Stimulated activated naive CD4-positive, alpha-beta T cell (primary cell): Measurements from ENCODE around the gene DLG4.

ENCODE experiments used
- DNase-seq, 6 experiments: peaks; one replicate each; lab custom pipeline; 2025; lab: John Stamatoyannopoulos, UW

The DLG4 gene

DNA sequence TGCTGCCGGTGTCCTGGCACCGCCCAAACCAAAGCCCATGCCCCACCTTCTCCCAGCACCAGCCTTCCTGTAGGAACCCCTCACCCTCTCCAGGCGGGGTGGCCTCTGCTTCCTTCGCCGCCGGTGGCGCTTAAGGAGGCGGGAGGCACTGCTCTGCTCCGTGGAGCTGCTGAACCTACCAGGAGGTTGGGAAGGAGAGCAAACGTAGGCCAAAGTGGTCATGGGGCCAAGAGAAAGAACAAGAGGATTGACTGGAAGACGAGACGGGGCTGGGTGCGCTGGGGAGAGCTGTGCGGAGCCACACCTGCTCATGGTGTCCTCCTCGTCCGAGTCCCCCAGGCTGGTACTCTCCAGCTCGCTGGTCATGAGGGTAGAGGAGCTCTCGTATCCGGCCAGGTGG, 9.9 kb upstream of the DLG4 start:
- no peak for DNase-seq

DNA sequence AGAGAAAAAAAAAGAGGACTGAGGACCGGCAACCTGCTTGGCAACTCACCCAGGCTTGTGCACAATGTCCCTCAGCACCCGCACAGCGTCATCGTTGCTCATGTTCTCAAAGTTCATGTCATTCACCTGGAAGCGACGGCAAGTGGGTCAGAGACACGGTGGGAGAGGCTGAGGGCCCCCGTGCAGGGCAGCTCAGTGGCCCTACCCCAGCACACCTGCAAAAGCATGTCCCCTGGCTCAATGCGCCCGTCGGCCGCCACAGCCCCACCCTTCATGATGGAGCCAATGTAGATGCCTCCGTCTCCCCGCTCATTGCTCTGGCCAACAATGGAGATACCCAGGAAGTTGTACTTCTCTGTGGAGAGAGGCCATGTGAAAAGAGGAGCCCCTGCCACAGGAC, 9.3 kb upstream of the DLG4 start:
- DNase-seq: no peak

- DNase-seq: no peak
Measured at GRCh38 chr17:7226721-7227710, 7.4 kb upstream of the DLG4 start.

- no peak for DNase-seq
Measured at GRCh38 chr17:7225711-7226331, 6.2 kb upstream of the DLG4 start.

- DNase-seq: no peak
Measured at GRCh38 chr17:7224661-7225111, 5.0 kb upstream of the DLG4 start.

DNA sequence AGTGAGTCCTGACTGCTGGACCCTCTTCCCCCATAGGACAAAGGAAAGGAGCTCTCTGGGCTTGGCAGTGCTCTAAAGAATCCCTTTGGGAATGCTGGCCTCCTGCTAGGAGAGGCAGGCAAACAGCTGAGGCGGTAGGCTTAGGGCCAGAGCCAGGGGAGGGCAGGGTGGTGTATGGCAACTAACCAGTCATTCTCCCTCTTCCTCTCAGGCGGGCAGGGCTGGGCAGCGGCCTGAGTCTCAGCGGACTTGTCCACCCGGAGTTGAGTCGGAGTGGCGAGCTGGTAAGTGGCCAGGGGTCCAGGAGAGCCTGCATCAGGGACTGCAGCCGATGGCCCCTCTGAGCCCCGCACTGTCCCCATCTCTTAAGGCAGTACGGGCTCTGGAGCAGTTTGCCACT, 4.5 kb upstream of the DLG4 start:
- DNase-seq: no peak

- no peak for DNase-seq
Measured at GRCh38 chr17:7223375-7223774, 3.7 kb upstream of the DLG4 start.

DNA sequence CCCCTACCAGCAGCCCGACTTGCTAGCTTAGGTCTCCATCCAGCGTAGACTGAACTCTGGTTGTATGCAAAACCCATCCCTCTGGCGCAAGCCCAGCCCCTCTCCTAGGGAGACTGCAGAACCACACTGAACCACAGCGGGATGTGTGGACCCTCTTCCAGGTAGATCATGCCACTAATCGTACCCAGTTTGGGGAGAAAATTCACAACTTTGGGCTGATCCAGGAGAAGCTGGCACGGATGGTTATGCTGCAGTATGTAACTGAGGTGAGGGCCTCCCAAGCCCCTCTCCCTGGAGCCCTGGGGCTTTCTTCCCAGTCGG, 3.3 kb upstream of the DLG4 start:
- DNase-seq: no peak

- no peak for DNase-seq
Measured at GRCh38 chr17:7222093-7222971, 2.7 kb upstream of the DLG4 start.

DNA sequence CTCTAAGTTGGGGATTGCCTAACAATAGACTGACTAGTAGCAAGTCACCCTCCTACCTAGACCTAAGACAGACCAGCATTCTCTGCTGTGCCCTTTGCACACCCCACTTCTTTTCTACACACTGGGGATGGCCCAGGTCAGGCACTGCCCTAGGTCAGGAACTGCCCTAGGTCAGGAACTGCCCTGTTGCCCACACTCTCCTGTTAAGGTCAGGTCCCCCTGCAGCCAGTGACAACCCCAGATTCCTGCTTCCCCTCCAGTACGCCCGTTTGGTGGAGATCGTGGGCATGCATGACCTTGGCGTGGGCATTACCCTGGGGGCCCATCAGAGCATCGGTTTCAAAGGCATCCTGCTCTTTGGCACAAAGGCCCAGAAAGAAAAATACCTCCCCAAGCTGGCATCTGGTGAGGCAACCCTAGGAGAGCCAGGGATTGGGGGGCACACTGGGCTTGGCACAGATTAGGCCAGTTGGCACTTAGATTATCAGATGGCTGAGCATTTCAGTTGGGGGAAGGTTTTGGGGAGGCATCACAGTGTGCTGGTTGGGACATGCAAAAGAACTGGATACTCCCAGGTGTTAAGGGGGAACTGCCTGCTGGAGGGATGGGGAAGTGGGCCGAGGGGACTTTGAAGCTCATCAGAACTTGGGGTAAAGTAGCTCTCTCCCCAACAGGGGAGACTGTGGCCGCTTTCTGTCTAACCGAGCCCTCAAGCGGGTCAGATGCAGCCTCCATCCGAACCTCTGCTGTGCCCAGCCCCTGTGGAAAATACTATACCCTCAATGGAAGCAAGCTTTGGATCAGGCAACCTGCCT, 1.8 kb upstream of the DLG4 start:
- DNase-seq: no peak

- peak in 5 of 6 experiments; percentile 38 to 48 (median 41) for DNase-seq
Measured at GRCh38 chr17:7220593-7221277, 1.1 kb upstream of the DLG4 start.

GRCh38 chr17:7219229-7219811, 316 bp downstream of the DLG4 start:
- DNase-seq: no peak

DNA sequence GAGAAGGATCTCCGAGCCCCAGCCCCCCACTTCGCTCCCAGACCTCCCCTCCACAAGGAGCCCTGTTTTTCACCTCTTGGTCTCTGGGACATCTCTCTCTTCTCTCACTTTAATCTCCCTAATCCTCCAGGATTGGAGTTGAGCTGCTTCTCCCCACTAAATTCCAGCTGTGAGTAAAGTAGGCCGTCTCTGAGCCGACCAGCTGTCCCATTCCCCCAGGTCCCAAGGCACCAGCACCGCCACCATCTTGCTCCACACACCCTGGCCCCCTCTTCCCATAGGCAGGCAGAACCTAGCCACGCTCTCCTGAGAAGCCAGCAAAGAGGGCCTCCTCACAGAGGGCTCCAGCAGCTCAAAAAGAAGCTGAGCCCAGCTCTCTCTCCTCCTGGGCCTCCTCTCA, 878 bp downstream of the DLG4 start:
- no peak for DNase-seq

DNA sequence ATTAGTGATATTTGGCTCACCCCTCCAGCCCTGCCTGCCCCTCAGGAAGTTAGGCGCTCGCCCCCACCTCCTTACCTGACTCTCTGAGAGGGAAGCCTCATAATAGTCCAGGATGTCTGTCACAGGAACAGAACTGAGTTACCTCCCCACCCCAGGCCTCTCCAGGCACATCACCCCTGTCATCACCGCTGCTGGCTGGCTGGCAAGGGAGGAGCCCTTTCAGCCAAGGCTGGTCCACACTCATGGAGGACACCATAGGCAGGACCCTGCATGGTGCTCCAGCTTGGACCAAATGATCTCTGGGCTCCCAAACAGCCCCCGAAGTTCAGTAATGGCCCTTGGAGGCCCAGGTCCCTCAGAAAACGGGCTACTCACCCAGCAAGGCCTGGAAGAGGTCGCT, 1.5 kb downstream of the DLG4 start:
- no peak for DNase-seq

- peak in 4 of 6 experiments; percentile 16 to 34 (median 18) for DNase-seq
Measured at GRCh38 chr17:7217113-7217987, 2.3 kb downstream of the DLG4 start.

- no peak for DNase-seq
Measured at GRCh38 chr17:7216242-7217112, 3.2 kb downstream of the DLG4 start.

GRCh38 chr17:7215652-7216180, 3.9 kb downstream of the DLG4 start:
- peak in 3 of 6 experiments; percentile 18 to 33 (median 20) for DNase-seq

DNA sequence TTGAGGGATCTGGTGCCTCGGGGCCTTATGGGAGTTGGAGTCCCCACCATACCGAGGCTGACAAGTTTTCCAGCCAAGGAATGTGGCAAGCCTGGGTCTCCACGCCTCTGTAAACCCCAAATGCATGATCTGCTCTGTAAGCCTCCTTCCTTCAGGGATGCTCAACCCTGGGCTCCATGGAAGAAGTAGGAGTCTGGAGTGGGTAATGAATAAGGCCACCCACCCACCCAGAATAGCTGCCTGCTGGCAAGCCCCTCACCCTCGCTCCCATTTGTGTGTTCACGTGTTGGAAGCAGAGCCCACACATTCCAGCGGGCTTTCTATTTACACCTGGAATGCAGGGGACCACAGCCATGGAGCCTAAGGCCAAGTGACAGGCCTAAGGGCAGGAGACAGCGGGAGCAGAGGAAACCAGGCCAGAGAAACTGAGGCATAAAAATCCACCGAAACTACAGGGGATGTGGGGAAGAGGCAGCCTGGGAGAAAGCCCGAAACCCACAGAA, 4.4 kb downstream of the DLG4 start:
- DNase-seq: no peak
